Superior temporal gyrus (tissue), 1 donor: ENCODE results near the gene TRMT5.

Experiments
- DNase-seq: peaks from one replicate; pipeline ENCODE4 v3.0.0-alpha.2; 2016; ENCODE audit errors: extremely low spot score

Gene TRMT5

GRCh38 chr14:60980811-60981632 is at the start of gene TRMT5, which contains the start of gene SLC38A6:
TSS of gene TRMT5 (minus strand) at chr14:60981079. CDS start at chr14:60980973, 106 bp downstream.
TSS of gene SLC38A6 (plus strand) at chr14:60981245. CDS start at chr14:60981278, 33 bp downstream.
- DNase-seq, result peak; percentile 95

GRCh38 chr14:61026526-61026925 is 45.6 kb upstream of the TRMT5 start:
- no peak for DNase-seq

- DNase-seq, result peak; percentile 89
Measured at GRCh38 chr14:61025251-61026223, 44.7 kb upstream of the TRMT5 start.

GRCh38 chr14:61019537-61019936 is 38.7 kb upstream of the TRMT5 start:
- DNase-seq, result no peak

GRCh38 chr14:61003571-61003970 is 22.7 kb upstream of the TRMT5 start:
- DNase-seq, result no peak

- no peak for DNase-seq
Measured at GRCh38 chr14:60999536-60999935, 18.7 kb upstream of the TRMT5 start.

- DNase-seq, result no peak
Measured at GRCh38 chr14:60998617-60999016, 17.7 kb upstream of the TRMT5 start.

- DNase-seq, result no peak
Measured at GRCh38 chr14:60989599-60989998, 8.7 kb upstream of the TRMT5 start.

- no peak for DNase-seq
Measured at GRCh38 chr14:60986500-60986899, 5.6 kb upstream of the TRMT5 start.

GRCh38 chr14:60984196-60984595 is 3.3 kb upstream of the TRMT5 start:
- DNase-seq, result no peak

GRCh38 chr14:60981633-60982455 is 965 bp upstream of the TRMT5 start:
- DNase-seq, result no peak

- no peak for DNase-seq
Measured at GRCh38 chr14:60977847-60978246, 3.0 kb downstream of the TRMT5 start.

GRCh38 chr14:60975551-60975950 is 5.3 kb downstream of the TRMT5 start:
- DNase-seq, result no peak

- DNase-seq, result no peak
Measured at GRCh38 chr14:60974090-60974651, 6.7 kb downstream of the TRMT5 start.

- no peak for DNase-seq
Measured at GRCh38 chr14:60973070-60973469, 7.8 kb downstream of the TRMT5 start.

GRCh38 chr14:60972295-60972694 is 8.6 kb downstream of the TRMT5 start:
- no peak for DNase-seq

GRCh38 chr14:60971271-60971670 is 9.6 kb downstream of the TRMT5 start:
- DNase-seq, result no peak

- DNase-seq, result no peak
Measured at GRCh38 chr14:60970146-60970545, 10.7 kb downstream of the TRMT5 start.

- no peak for DNase-seq
Measured at GRCh38 chr14:60968671-60969070, 12.2 kb downstream of the TRMT5 start.

GRCh38 chr14:60968099-60968498 is 12.8 kb downstream of the TRMT5 start:
- no peak for DNase-seq

- no peak for DNase-seq
Measured at GRCh38 chr14:60965402-60965801, 15.5 kb downstream of the TRMT5 start.
